Measurements from ENCODE around the gene SERPINA5. TPM values are rescaled to one million over a fixed set of nuclear protein-coding genes. Genes with fewer than 3 reads are reported as not detected.

The SERPINA5 gene
- total RNA-seq, 4 donors from 2014 or later = 6.5 to 28.0 (median 10.2) TPM

DNA sequence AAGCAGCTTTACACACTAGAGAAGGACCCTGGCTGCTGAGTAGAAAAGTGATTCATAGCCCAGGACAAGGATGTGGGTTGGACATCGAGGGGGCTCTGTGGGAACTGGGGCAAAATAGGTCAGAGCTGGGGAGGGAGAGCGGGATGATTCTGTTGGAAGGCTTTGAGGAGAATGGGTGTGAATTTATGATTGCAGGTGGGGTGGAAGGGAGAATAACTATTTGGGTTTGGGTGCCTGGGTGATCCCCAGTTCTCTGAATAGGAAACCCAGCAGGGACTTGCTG, 44.1 kb downstream of the SERPINA5 start:
- no peak for DNase-seq (ENCODE audit: low spot score in 2 of 2)
- 58 to 59% methylated on average over 2 of the region's 2 CpGs for WGBS, 2 donors
- Histone ChIP-seq H3K36me3 (peaks cover 0 to 39% (median 0%) of the 10 kb centered on the region in 3 donors), H3K27me3 (peaks cover 0 to 4% of the 10 kb centered on the region in 2 donors), H3K27ac (no peak overlapping the region), H3K4me3 (no peak overlapping the region), H3K9me3 (peaks cover 0 to 1% (median 0%) of the 10 kb centered on the region in 4 donors), H3K4me1 (no peaks in the 10 kb centered on the region)
- TF ChIP-seq, protein P1, sequence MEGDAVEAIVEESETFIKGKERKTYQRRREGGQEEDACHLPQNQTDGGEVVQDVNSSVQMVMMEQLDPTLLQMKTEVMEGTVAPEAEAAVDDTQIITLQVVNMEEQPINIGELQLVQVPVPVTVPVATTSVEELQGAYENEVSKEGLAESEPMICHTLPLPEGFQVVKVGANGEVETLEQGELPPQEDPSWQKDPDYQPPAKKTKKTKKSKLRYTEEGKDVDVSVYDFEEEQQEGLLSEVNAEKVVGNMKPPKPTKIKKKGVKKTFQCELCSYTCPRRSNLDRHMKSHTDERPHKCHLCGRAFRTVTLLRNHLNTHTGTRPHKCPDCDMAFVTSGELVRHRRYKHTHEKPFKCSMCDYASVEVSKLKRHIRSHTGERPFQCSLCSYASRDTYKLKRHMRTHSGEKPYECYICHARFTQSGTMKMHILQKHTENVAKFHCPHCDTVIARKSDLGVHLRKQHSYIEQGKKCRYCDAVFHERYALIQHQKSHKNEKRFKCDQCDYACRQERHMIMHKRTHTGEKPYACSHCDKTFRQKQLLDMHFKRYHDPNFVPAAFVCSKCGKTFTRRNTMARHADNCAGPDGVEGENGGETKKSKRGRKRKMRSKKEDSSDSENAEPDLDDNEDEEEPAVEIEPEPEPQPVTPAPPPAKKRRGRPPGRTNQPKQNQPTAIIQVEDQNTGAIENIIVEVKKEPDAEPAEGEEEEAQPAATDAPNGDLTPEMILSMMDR (IDR thresholded peaks at IDR 0.05) = no peak
- TF ChIP-seq EP300 (IDR thresholded peaks at IDR 0.05) = no peak
- no peak for TF ChIP-seq POLR2A (IDR thresholded peaks at IDR 0.05)

- Histone ChIP-seq H3K4me3 (no peak overlapping the region), H3K27me3 (peaks cover 0 to 4% of the 10 kb centered on the region in 2 donors), H3K27ac (no peak overlapping the region), H3K9me3 (no peaks in the 10 kb centered on the region), H3K36me3 (peaks cover 0 to 7% (median 0%) of the 10 kb centered on the region in 3 donors), H3K4me1 (no peaks in the 10 kb centered on the region)
- no peak for DNase-seq (ENCODE audit: low spot score in 2 of 2)
- TF ChIP-seq, protein P1 (IDR thresholded peaks at IDR 0.05) = no peak
- TF ChIP-seq EP300 (IDR thresholded peaks at IDR 0.05) (no peak), POLR2A (IDR thresholded peaks at IDR 0.05) (no peak)
- WGBS, 2 donors = 78 to 87% methylated on average over 5 of the region's 5 CpGs
Measured at GRCh38 chr14:94628578-94628977, 47.4 kb downstream of the SERPINA5 start.

DNA sequence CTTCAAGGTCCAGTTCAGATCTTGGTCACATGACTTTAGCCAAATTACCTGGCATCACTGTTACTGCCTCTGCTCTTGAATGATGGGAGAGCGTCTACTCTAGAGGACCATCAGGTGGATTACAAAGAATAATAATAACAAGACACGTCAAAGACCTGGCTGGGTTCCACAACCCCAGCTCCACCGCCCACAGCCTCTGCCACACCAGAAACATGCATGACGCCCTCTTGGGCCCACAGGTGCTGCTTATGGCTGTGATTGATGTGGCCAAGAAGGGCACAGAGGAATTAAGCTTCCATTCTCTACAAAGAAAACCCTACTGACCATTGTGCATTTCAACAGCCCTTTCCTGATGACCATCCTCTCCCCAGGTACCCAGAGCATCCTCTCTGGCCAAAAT, 49.2 kb downstream of the SERPINA5 start:
- no peak for DNase-seq (ENCODE audit: low spot score in 2 of 2)
- Histone ChIP-seq H3K27me3 (no peaks in the 10 kb centered on the region), H3K27ac (no peak overlapping the region), H3K4me1 (no peaks in the 10 kb centered on the region), H3K36me3 (no peaks in the 10 kb centered on the region), H3K4me3 (no peak overlapping the region), H3K9me3 (no peaks in the 10 kb centered on the region)
- 80 to 89% methylated on average over 4 of the region's 4 CpGs for WGBS, 2 donors
- no peak for TF ChIP-seq POLR2A (IDR thresholded peaks at IDR 0.05)
- TF ChIP-seq, protein P1 (IDR thresholded peaks at IDR 0.05) = no peak
- TF ChIP-seq EP300 (IDR thresholded peaks at IDR 0.05) = no peak

GRCh38 chr14:94631050-94631449, 49.8 kb downstream of the SERPINA5 start:
- H3K9me3 ChIP-seq = no peaks in the 10 kb centered on the region
- no peaks in the 10 kb centered on the region for H3K4me1 ChIP-seq
- DNase-seq (ENCODE audit: low spot score in 2 of 2) = no peak
- no peak overlapping the region for H3K4me3 ChIP-seq
- TF ChIP-seq, protein P1 (IDR thresholded peaks at IDR 0.05) = no peak
- no peak for TF ChIP-seq POLR2A (IDR thresholded peaks at IDR 0.05)
- no peak for TF ChIP-seq EP300 (IDR thresholded peaks at IDR 0.05)
- no peaks in the 10 kb centered on the region for H3K36me3 ChIP-seq
- WGBS, 2 donors = 100% methylated on average over 1 of the region's 1 CpG
- no peak overlapping the region for H3K27ac ChIP-seq
- H3K27me3 ChIP-seq = no peaks in the 10 kb centered on the region

- no peak for DNase-seq (ENCODE audit: low spot score in 2 of 2)
- TF ChIP-seq POLR2A (IDR thresholded peaks at IDR 0.05) = no peak
- TF ChIP-seq, protein P1 (IDR thresholded peaks at IDR 0.05) = no peak
- Histone ChIP-seq H3K4me1 (no peaks in the 10 kb centered on the region), H3K36me3 (no peaks in the 10 kb centered on the region), H3K27ac (no peak overlapping the region), H3K27me3 (no peaks in the 10 kb centered on the region), H3K9me3 (no peaks in the 10 kb centered on the region), H3K4me3 (no peak overlapping the region)
- 83 to 84% methylated on average over 7 of the region's 7 CpGs for WGBS, 2 donors
Measured at GRCh38 chr14:94631536-94632304, 50.5 kb downstream of the SERPINA5 start.
